ENCODE measurements around the gene LCN1.

The LCN1 gene

GRCh38 chr9:135520916-135521607, at the start of gene LCN1:
Gene LCN1, plus strand, starts transcription at chr9:135521440. Its CDS starts 58 bp downstream, at chr9:135521498.
- DNase-seq (ENCODE audit: low read depth in 4 of 4, low spot score in 1 of 4): no peak

GRCh38 chr9:135471791-135472640, 49.2 kb upstream of the LCN1 start:
- no peak for DNase-seq (ENCODE audit: low read depth in 4 of 4, low spot score in 1 of 4)

DNA sequence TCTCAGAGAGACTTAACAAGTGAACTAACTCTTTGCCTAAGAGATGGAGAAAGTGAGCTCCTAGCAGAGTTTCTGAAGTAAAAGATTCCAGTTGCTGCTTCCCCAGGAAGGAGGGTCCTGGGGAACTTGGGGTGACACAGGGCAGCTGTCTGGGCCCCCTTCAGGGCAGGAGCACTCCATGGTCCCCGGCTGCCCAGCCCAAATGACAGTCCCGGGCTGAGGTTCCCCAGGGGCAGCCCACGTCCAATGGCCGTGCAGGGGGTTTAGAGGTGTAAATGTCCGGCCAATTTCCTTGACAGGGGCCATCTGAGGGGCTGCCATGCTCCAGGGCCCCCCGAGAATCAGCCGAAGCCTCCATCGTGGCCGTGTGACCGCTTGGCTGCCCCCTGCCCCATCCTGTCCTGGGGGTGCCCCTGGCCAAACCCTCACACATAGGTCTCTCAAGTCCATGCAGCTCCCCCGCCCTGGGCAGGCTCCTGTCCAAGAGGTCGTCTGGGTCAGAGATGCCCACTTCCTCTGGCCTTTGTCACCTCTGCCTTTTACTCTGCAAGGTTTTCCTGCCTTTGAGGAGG, 47.2 kb upstream of the LCN1 start:
- no peak for DNase-seq (ENCODE audit: low read depth in 4 of 4, low spot score in 1 of 4)

DNA sequence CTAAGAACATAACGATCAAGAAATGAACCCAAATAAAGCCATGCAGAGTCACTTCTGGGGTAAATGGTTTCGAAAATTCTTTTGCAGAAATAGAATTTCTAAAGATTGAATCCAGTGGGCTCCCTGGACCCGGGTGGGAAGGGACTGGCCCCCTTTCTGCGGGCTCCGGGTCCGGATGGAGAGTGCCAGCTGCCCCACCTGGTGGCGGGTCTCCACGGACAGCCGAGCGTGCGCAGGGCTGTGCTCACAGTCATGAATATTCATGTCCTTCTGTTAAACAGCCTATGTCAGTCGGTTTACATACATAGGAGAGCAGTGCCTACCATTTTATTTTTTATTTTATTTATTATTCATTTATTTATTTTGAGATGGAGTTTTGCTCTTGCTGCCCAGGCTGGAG, 46.3 kb upstream of the LCN1 start:
- DNase-seq (ENCODE audit: low read depth in 4 of 4, low spot score in 1 of 4): no peak

DNA sequence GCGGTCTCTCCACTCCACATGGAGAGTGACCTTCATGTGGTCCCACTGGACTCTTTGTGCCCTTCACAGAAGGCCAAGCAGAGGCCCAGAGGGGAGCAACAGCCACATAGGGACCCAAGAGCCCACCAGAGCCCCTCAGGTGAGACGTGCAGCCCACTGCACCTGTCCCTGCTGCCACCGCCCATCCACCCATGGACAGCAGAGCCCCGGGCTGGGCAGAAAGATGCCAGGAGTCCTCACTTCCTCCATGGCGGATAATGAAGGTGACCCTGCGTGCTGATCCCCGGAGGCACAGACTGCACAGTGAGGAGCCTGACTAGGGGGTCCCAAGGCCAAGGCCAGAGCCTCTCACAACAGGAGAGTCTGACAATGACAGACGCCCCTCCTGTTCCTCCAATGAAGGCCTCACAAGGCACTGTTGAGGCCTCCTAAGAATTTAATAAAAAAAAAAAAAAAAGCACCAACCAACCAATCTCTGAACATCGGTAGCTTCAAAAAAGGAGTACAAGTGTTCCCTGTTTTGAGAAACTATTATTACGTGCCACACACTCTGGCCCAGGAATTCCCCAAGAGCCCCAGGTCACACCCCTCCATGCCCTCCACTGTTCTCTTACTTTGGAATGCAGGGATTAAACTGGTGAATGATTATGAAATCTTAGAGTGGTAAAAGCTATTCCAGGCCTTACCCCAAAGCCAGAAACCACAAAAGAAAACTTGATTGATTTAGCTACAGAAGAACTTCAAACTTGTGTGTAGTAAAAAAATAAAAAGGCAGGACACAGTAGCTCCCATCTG, 44.5 kb upstream of the LCN1 start:
- DNase-seq (ENCODE audit: low read depth in 4 of 4, low spot score in 1 of 4): no peak

GRCh38 chr9:135478191-135478590, 43.0 kb upstream of the LCN1 start:
- no peak for DNase-seq (ENCODE audit: low read depth in 4 of 4, low spot score in 1 of 4)

DNA sequence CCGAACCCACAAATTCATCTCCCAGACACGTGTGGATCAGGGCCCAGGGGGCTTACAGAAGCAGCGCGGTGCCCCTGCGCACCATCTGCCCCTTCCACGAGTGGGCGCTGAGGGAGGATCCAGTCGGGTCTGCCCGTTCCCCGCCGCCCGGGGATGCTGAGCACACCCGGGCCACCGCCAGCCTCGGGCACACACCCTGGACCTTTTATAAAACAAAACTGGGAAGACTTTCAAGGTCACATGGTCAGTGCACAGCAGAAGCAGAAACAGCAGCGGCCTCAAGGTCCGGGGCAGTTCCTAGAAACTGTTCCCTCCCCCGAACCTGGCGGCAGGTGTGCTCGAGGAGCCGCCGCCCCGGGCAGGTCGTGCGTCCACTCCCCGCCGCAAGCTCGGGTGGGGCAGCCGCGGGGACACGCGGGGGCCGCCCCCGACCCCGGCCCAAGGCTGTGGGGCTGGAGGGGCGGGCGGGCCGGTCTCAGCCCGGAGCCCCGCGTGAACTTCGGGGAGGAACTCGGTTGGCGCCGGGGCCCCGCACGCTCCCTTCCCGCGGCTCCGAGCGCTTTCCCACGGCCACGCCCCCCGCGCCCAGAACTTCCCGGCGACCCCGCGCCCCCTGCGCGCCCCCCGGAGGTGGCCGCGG, 42.3 kb upstream of the LCN1 start:
- DNase-seq (ENCODE audit: low read depth in 4 of 4, low spot score in 1 of 4): no peak

DNA sequence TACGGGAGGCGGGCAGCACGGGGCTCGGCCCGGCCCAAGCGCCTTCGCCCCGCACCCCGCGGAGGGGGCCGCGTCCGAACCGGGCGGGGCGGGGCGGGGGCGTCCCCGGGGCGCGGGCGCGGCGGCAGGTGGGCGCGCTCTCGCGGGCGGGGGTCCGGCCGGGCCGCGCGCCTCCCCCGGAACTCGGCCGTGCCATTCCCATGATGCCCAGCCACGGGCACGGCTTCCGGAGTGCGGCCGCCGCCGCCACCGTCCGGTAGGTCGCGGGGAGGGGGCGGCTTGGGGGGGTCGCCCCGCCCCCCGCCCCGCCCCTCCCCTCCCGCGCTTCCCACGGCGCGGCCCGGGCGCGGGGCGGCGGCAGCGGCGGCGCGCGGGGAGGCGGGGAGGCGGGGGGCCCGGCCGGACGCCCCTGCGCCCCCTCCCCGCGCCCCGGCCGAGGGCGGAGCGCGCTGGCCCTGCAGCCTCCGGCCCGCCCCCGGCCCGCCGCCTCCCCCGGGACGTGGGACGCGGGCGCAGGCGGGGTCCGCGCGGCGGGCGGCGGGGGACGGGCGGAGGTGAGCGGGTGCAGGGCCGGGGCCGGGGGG, 41.7 kb upstream of the LCN1 start, which contains the start of gene PPP1R26:
Gene PPP1R26, plus strand, starts transcription at position 314 of the 584 bp plus-strand sequence. CDS start 4,729 bp downstream, outside the sequence.
- DNase-seq (ENCODE audit: low read depth in 4 of 4, low spot score in 1 of 4): no peak

- DNase-seq (ENCODE audit: low read depth in 4 of 4, low spot score in 1 of 4): no peak
These were observed 40.9 kb upstream of the LCN1 start for GRCh38 chr9:135480071-135480939.

DNA sequence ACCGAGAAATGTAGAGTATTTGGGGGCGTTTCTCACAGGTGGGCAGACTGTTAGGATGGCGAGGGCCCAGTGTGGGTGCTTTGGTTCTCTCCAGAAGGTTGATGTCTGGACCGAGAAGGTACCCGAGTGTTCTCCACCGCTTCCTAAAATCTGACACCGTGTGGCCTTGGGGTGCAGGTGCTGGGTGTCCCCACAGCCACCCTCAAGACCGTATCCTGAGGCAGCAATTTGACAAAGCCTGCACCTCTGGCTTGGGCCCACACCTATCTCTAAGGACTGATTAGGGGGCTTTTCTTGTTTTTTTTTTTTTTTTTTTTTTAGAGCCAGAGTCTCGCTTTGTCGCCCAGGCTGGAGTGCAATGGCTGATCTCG, 40.3 kb upstream of the LCN1 start:
- no peak for DNase-seq (ENCODE audit: low read depth in 4 of 4, low spot score in 1 of 4)

DNA sequence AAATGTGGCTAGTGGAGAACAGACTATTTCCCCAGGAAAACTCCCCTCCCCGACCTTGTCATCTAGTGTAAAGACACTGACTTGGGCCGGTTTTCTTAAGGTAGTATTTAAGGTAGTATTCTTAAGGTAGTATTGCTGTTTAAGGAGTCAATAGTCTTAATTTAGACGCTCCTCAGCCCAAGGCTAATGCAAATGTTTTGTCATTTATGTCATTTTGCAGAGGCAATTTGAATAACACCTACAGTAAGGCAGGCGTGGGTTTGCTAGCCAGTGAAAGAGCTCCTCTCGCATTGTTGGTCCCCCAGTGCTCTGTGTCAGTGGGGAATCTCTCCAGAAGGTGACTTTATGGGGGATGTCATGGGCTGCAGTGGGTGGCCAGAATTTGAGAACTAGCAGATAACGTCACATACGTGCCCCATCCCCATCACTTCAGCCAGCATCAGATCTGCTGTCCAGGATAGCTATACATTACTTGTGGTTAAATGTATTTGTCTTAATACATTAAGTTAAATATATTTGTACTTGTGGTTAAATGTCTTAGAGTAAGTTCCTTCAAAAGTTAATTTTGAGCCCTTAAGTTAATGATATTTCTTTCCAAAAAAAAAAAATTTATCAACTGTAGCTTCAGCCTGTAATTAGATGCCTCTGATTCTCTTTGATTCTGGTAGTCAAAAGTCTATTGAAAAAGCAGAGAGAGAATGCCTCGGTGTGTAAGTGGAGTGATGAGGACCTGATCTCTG, 39.1 kb upstream of the LCN1 start:
- no peak for DNase-seq (ENCODE audit: low read depth in 4 of 4, low spot score in 1 of 4)

DNA sequence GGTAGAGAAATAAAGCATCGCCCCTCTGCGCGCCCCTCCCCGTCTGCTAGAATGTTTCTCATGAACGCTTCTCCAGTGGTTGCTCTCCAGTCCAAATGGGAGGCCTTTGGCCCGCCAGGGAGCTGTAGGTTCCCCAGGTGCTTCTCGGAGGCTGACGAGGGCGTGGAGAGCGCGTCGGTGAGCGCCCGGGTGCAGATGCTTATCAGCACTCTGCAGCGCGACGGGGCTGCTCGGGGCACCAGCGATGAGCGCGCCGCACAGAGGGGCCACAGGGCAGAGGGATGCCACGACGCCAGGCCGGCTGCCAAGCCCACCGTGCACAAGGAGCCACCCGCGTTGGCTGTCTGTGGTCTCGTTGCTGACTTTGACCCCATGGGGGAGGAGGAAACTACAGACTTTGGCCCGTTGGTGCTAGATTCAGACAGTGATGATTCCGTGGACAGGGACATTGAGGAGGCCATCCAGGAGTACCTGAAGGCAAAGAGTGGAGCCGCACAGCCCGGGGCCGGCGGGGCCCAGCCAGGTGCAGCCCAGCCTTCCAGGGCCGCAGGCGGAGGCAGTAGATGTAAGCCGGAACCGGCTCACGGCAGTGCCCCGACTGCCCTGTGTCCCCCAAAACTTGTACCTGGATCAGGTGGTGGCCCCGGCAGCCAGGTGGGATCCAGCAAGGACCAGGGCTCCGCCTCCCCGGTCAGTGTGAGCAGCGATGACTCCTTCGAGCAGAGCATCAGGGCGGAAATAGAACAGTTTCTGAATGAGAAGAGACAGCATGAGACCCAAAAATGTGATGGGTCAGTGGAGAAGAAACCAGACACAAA, 36.6 kb upstream of the LCN1 start:
- no peak for DNase-seq (ENCODE audit: low read depth in 4 of 4, low spot score in 1 of 4)

DNA sequence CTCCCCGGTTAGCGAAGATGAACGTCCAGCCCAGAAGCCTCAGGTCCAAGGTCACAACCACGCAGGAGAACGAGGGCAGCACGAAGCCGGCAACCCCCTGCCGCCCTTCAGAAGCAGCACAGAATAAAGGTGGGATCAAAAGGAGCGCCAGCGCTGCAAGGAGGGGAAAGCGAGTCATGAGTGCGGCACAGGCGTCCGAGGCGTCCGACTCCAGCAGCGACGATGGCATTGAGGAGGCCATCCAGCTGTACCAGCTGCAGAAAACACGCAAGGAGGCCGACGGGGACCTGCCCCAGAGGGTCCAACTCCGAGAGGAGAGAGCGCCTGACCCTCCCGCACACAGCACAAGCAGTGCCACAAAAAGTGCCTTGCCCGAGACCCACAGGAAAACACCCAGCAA, 35.9 kb upstream of the LCN1 start:
- DNase-seq (ENCODE audit: low read depth in 4 of 4, low spot score in 1 of 4): no peak

- DNase-seq (ENCODE audit: low read depth in 4 of 4, low spot score in 1 of 4): no peak
These were observed 35.4 kb upstream of the LCN1 start for GRCh38 chr9:135485832-135486231.

DNA sequence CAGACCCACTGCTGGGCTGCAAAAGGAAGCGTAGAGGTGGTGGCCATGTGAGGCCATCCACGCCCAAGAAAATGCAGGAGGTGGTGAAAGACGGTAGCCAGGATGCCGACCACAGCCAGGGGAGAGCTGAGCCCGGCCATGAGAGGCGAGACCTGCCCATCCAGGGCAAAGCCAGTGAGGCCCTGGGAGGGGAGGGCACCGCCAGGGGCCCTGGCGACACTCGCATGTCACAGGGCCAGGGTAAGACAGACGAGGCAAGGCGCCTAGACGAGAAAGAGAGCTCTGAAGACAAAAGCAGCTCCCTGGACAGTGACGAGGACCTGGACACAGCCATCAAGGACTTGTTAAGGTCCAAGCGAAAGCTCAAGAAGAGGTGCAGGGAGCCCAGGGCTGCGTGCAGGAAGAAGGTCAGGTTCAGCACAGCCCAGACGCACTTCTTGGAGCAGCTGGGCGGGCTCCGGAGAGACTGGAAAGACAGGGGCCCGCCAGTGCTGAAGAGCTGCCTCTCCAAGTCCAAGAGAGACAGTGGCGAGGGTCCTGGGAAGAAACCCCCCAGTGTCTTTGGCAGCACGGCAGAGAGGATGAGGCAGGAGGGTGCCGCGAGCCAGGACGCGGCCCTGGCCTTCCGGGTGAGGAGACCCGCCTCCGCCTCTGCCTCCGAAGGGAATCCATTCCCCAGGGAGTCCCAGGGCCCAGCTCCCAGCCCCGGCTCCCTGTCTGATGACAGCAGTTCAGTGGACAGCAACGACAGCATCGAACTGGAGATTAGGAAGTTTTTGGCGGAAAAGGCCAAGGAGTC, 34.8 kb upstream of the LCN1 start:
- no peak for DNase-seq (ENCODE audit: low read depth in 4 of 4, low spot score in 1 of 4)

DNA sequence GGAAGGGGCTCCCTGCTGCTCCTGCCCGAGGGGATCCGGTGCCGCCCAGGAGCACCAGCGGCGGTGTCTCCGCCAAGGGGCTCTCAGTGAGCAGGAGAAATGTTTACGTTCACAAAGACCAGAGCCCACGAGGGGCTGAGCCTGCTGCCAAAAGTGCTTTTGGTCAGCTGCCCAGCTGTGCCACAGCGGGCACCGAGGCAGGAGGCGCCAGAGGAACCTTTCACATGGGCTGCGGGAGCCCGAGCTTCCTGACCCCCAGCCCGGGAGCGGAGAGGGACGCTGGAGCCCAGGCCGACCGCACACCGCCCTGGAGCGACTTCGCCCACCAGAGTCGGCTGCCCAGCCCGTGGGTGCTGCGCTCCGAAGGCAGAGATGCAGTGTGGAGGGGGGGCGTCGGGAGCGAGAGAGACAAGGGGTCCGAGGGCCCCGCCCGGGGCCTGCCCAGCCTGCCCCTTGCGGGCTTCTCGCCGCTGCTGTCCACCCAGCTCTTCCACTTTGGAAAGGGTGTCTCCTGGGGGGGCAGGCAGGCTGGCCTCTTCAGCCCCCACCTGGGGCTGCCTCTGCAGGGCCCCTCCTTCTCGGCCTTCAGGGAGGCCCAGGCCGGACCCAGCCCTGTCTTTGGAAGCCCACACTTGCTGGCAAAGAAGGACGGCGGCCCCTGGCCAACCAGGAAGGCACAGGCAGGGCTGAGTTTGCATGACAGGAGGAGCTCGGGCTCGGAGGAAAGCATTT, 33.8 kb upstream of the LCN1 start:
- no peak for DNase-seq (ENCODE audit: low read depth in 4 of 4, low spot score in 1 of 4)

GRCh38 chr9:135488013-135488330, 33.3 kb upstream of the LCN1 start:
- DNase-seq (ENCODE audit: low read depth in 4 of 4, low spot score in 1 of 4): no peak

Measured in stimulated activated CD4-positive, alpha-beta T cell treated with anti-CD3 and anti-CD28 coated beads, Interleukin-1b, Interleukin-23, amount 100 ng/mL, for 24 hours (primary cell).